AG04450 (cell line): ENCODE measurements around the gene MB21D2. TPM values are rescaled to one million over a fixed set of nuclear protein-coding genes. Genes with fewer than 3 reads are reported as not detected.

Source experiments
- CTCF ChIA-PET: fragments of 300-600, 350-600 bp; formaldehyde crosslinking; extraction: SDS; loops from one replicate; lab custom pipeline; 2022; ENCODE audit warnings: antibody characterized with exemption, inconsistent platforms; lab: Charles Lee
- POLR2A ChIA-PET: fragments of 350-600 bp; formaldehyde crosslinking; extraction: SDS; loops from one replicate; lab custom pipeline; 2021; ENCODE audit warnings: antibody characterized with exemption, inconsistent platforms; lab: Yijun Ruan, JAX
- DNase-seq: peaks from one replicate; pipeline ENCODE4 v3.0.0-alpha.2; 2011; ENCODE audit warnings: low read depth, low spot score
- H3K27ac ChIP-seq: one replicate; pipeline ENCODE4 v1.5.1; 2012; ENCODE audit warnings: low read depth, low read length, control low read depth
- H3K27me3 ChIP-seq: one replicate; pipeline ENCODE4 v1.6.0; 2012; ENCODE audit warnings: low read length; ENCODE audit not compliant: control insufficient read depth, insufficient read depth
- H3K4me3 ChIP-seq: 2 replicates; pipeline ENCODE4 v1.5.1; 2011; ENCODE audit warnings: mild to moderate bottlenecking, low read depth, low read length, control low read depth
- H3K9me3 ChIP-seq: 2 replicates; pipeline ENCODE4 v1.5.1; 2012; ENCODE audit warnings: low read length; ENCODE audit not compliant: control insufficient read depth, insufficient read depth
- polyA plus RNA-seq: library from polyadenylated mRNA; depleted of rRNA; stranded (reverse); fragments of >200 nt; gene quantifications from 2 replicates; pipeline ENCODE4 v1.2.3, GENCODE V29; 2011
- TF ChIP-seq, protein P1 (sequence below): IDR thresholded peaks from 2 replicates; pipeline ENCODE4 v1.5.1; 2011; ENCODE audit warnings: low read depth, low read length, control low read depth, inconsistent platforms

MB21D2 gene
- polyA plus RNA-seq, 1 experiment = 14.6 TPM

DNA sequence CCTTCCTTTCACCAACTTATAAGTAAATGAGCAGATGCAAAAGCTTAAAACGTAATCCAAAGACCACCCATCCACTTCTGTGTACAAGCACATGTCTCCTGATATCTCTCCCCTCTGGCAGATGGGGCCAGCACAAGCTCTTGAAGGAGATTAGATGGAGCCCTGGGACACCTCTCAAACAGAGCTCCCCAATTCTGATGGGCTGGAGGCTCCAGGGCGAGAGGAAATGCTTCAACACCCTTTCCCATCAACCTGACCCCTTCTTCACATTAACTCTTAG lies 73.2 kb downstream of the MB21D2 start:
- no peak overlapping the region for H3K27ac ChIP-seq
- POLR2A ChIA-PET = interaction anchor here (1.1 kb wide), 1 partner anchor 14 kb away, joined by 4 read pairs; no protein-coding TSS in a partner anchor

DNA sequence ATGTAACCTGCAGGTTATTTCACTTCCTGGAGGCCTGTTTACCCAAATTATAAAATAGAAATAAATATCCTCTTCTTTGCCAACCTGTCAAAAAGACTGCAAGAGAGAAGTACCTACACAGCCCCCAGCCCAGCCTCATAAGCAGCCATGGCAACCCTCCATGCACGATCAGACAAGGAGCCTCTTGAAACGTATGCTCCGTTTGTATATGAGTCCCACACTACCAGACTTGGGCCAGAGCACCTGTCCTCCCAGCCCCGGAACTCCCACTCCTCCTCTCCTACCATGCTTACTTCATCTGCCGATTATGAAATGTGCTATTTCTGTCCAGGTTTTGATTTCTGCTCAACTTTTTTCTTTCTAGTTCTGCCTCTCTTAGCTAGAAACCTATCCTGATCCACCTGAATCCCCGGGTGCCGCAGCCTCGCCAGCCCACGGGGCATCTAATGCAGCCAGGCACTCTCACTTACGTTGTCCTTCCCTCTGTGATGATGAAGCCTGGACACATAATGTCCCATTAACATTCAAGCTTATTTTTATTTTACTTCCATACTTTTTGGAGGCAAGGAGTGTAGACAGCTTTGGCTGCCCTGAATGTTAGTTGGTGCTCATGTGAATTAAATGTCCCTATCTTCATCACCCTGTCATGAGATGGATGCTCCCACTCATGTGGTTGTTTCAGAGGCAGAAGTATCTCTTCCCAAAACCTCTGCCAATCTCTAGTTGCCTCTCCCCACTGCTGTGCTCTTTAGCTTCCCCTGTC lies 73.8 kb downstream of the MB21D2 start:
- ChIA-PET CTCF (interaction anchor here (1.0 to 1.9 kb wide), 4 partner anchors 27 to 197 kb away, joined by 4 to 5 read pairs (median 4); no protein-coding TSS in a partner anchor), POLR2A (interaction anchor here (1.1 kb wide), 1 partner anchor 13 kb away, joined by 4 read pairs; no protein-coding TSS in a partner anchor)
- Histone ChIP-seq H3K9me3 (no peaks in the 10 kb centered on the region), H3K27me3 (no peaks in the 10 kb centered on the region), H3K27ac (no peak overlapping the region), H3K4me3 (no peak overlapping the region)
- TF ChIP-seq, protein P1, sequence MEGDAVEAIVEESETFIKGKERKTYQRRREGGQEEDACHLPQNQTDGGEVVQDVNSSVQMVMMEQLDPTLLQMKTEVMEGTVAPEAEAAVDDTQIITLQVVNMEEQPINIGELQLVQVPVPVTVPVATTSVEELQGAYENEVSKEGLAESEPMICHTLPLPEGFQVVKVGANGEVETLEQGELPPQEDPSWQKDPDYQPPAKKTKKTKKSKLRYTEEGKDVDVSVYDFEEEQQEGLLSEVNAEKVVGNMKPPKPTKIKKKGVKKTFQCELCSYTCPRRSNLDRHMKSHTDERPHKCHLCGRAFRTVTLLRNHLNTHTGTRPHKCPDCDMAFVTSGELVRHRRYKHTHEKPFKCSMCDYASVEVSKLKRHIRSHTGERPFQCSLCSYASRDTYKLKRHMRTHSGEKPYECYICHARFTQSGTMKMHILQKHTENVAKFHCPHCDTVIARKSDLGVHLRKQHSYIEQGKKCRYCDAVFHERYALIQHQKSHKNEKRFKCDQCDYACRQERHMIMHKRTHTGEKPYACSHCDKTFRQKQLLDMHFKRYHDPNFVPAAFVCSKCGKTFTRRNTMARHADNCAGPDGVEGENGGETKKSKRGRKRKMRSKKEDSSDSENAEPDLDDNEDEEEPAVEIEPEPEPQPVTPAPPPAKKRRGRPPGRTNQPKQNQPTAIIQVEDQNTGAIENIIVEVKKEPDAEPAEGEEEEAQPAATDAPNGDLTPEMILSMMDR = no peak
- DNase-seq = no peak

More for the DNA sequence above, 73.2 kb downstream of the MB21D2 start:
- Histone ChIP-seq H3K9me3 (no peaks in the 10 kb centered on the region), H3K27me3 (no peaks in the 10 kb centered on the region), H3K4me3 (no peak overlapping the region)
- DNase-seq = no peak
- CTCF ChIA-PET = interaction anchor here (1.0 to 1.9 kb wide), 4 partner anchors 28 to 197 kb away, joined by 4 to 5 read pairs (median 4); no protein-coding TSS in a partner anchor
- TF ChIP-seq, protein P1 = no peak

DNA sequence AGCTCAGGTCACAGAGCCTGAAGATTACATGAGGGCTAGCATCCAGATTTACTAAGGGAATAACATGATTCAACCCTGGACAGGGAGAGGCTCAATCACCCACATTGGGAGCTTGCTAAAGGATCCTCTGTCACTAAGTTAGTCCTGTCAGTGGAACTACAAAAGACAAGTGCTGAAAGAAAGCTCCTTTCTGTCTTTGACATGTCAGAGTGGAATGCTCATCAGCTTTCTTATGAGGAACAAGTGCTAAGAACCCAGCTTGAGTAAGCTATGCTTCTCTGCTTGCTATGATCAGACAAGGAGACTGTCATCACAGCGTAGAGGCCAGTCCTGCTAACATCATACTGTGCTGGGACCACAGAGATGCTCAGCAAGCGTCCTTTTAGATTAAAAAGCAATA lies 74.5 kb downstream of the MB21D2 start:
- ChIA-PET POLR2A (no interaction called here), CTCF (interaction anchor here (0.6 to 1.7 kb wide), 2 partner anchors 30 to 198 kb away, joined by 5 read pairs; no protein-coding TSS in a partner anchor)
- TF ChIP-seq, protein P1 = no peak
- H3K27me3 ChIP-seq = no peaks in the 10 kb centered on the region
- no peak overlapping the region for H3K27ac ChIP-seq
- DNase-seq = no peak
- no peak overlapping the region for H3K4me3 ChIP-seq
- H3K9me3 ChIP-seq = no peaks in the 10 kb centered on the region

DNA sequence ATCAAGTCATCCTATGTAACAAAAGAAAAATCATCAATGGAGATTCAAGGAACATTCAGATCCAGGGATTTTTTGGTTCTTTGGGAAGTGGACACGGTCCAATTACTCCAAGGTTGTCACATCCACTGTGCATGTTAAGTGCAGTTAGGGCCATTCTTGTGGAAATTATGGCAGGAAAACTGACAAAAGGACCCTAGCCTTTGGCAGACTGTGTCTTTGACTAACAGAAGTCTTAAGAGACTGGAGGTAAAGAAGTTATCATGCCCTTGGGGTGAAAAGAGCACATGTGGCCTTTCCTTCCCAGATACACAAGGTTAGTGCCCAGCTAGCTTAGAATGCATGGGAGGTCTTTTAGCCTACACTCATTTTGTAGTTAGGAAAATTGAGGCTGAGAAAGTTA lies 74.9 kb downstream of the MB21D2 start:
- DNase-seq = no peak
- no peaks in the 10 kb centered on the region for H3K27me3 ChIP-seq
- ChIA-PET POLR2A (no interaction called here), CTCF (interaction anchor here (0.6 to 1.7 kb wide), 2 partner anchors 30 to 199 kb away, joined by 5 read pairs; no protein-coding TSS in a partner anchor)
- H3K27ac ChIP-seq = no peak overlapping the region
- TF ChIP-seq, protein P1 = no peak
- no peaks in the 10 kb centered on the region for H3K9me3 ChIP-seq
- no peak overlapping the region for H3K4me3 ChIP-seq

DNA sequence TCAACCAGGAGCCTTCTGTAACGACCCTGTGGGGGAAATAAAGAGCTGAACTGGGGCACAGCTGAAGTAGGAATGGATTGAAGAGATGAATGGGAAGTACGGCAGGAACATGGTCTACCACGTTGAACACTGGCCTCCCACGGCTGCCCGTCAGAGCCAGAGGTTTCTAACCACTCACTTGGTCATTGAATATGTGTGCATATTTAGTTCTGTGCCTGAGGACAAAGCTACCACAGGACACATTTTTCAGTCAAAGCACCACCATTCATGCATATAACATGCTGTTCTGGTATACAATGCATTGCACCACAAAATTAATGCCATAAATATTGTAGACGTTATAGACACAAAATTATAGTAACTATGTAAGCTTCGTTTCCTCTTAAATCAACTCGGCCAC lies 75.5 kb downstream of the MB21D2 start:
- TF ChIP-seq, protein P1 = no peak
- no peaks in the 10 kb centered on the region for H3K9me3 ChIP-seq
- ChIA-PET POLR2A (no interaction called here), CTCF (no interaction called here)
- DNase-seq = no peak
- no peaks in the 10 kb centered on the region for H3K27me3 ChIP-seq
- no peak overlapping the region for H3K27ac ChIP-seq
- no peak overlapping the region for H3K4me3 ChIP-seq
